Measurements from ENCODE around the gene GALNT10. TPM values are rescaled to one million over a fixed set of nuclear protein-coding genes. Genes with fewer than 3 reads are reported as not detected.
A peak's percentile ranks its signal among the peaks of the same experiment; 100 is the strongest.
"Not testable (repeated sequence)": the region's sequence is repeated elsewhere in the genome, so short reads cannot be mapped to it uniquely, and the experiment has no call there.

GALNT10 gene
- total RNA-seq, 1 donor from 2014 or later: 29.0 TPM

- DNase-seq (ENCODE audit: low spot score) (no peak), ATAC-seq (no peak)
- intact Hi-C loops (cut with DNase I): no loop called here
Observed at GRCh38 chr5:154356958-154357357, 166.4 kb downstream of the GALNT10 start.

- intact Hi-C loops (cut with DNase I): no loop called here
- DNase-seq (ENCODE audit: low spot score): no peak
- no peak for ATAC-seq
Observed at GRCh38 chr5:154358516-154359220, 168.1 kb downstream of the GALNT10 start.

DNA sequence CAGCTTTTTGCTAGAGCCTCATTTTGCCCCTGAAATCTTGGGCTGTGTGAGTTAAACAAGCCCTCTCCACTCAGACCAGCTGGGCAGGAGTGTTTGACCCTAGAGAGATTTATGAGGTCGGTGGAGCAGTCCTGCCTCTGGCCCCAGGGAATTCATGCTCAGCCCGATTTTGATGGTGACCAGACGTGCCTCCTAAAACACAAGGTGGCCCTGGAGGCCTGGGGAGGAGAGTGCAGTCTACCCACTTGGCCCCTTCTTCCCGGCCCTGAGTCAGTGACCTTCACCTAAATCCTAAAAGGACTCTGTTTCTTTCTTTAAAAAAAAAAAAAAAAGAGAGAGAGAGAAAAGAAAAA, 168.7 kb downstream of the GALNT10 start:
- ATAC-seq (peak; percentile 8), DNase-seq (ENCODE audit: low spot score) (no peak)
- intact Hi-C loops (cut with DNase I): no loop called here

- DNase-seq (ENCODE audit: low spot score); intact Hi-C loops (cut with DNase I); ATAC-seq: not testable (repeated sequence)
Observed at GRCh38 chr5:154360241-154360640, 169.7 kb downstream of the GALNT10 start.

GRCh38 chr5:154363411-154363810, 172.9 kb downstream of the GALNT10 start:
- DNase-seq (ENCODE audit: low spot score) (no peak), ATAC-seq (no peak)
- intact Hi-C loops (cut with DNase I): no loop called here

DNA sequence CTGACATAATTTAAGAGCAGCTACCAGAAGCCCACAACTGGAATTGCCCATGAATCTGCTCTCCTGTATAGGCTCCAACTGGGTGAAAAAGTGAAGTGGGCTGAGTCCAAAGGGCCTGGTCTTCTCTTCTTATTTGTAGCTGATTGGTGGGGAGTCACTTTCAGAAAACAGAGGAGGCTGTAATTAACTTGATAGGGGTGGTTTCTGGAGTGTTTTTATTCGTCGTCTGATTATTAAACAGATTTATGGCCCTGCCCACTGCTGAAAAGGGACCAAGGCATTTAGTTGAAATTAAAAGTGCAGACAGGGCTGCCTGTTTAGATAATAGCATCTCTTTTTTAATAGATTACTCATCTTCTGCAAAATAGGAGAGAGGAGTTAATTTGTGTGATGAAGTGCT, 174.2 kb downstream of the GALNT10 start:
- no peak for DNase-seq (ENCODE audit: low spot score)
- ATAC-seq: no peak
- intact Hi-C loops (cut with DNase I): no loop called here

- no peak for ATAC-seq
- intact Hi-C loops (cut with DNase I): no loop called here
- no peak for DNase-seq (ENCODE audit: low spot score)
Observed at GRCh38 chr5:154365823-154366222, 175.3 kb downstream of the GALNT10 start.

DNA sequence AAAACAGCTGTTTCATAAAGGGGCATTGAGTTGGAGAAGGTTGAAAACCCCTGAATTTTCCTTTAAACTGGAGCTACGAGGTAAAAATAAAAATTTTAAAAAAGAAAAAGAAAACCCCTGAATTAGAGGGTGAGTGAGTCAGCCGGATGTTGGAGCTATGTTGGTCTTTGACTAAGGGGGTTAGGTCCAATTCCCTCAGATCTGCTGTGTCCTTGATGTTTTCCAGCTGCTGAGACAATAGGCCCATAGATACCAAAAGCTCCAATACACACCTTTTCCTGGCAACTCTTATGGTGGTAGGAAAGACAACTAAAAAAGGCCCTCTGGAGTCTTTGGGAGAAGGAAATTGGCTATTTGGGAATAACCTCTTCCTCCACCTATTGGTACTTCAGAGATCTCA, 175.8 kb downstream of the GALNT10 start:
- DNase-seq (ENCODE audit: low spot score) (no peak), ATAC-seq (no peak)
- intact Hi-C loops (cut with DNase I): no loop called here

DNA sequence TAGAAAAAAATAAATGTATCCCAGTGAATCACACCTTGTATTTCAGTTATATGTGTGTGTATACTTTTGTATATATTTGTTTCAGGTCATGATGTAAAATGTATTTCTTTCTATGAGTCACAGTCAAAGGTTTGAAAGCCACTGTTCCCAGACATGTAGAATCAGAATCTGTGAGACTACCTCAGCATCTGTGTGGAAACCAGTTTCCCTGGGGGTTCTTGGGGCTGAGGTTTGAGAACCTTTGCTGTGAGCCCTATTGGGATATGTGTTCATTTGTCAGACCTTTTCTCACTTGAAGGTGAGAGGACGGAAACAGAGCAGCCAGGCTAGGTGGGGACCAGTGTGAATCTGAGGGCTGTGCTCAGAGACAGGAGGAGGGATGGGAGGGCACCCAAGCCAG, 176.6 kb downstream of the GALNT10 start:
- intact Hi-C loops (cut with DNase I): no loop called here
- ATAC-seq (no peak), DNase-seq (ENCODE audit: low spot score) (no peak)

GRCh38 chr5:154368041-154368800, 177.7 kb downstream of the GALNT10 start:
- intact Hi-C loops (cut with DNase I): no loop called here
- DNase-seq (ENCODE audit: low spot score) (no peak), ATAC-seq (peak; percentile 89)

DNA sequence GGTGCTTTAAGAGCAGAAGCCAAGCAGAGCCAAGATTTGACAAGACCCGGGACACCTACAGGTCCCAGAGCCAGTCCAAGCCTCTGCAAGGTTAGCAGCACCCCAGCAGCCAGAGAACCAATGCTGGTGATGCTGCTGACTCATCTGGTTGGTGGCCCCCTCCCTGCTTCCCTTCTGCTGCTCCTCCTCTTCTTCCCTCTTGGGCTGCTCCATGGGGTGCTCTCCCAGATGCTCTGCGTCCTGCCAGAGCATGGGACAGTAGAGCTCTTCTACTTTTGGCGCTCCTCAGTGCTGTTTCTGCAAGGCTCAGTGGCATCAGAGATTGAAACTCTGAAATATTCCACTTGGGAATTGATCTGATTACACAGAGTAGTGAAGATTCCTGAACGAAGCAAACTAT, 179.1 kb downstream of the GALNT10 start:
- intact Hi-C loops (cut with DNase I): no loop called here
- DNase-seq (ENCODE audit: low spot score): no peak
- ATAC-seq: no peak

DNA sequence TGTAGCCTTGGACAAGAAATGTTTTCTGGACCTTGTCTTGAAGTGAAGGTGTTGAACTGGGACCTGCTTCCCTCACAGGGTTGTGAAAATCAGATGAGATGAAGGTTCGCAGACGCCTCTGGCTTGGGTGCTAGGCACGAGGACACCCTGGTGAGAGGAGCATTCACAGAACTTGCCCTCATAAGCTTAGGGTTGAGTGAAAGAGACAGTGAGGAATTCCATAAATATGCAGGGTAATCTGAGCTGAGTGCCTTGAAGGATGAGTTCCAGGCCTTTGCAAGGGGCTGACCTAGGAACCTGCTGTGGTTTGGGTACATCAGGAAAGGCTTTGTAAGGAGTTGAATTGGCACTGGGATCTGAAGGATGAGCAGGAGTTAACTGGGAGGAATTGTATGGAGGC, 179.6 kb downstream of the GALNT10 start:
- no peak for ATAC-seq
- DNase-seq (ENCODE audit: low spot score): no peak
- intact Hi-C loops (cut with DNase I): no loop called here

DNA sequence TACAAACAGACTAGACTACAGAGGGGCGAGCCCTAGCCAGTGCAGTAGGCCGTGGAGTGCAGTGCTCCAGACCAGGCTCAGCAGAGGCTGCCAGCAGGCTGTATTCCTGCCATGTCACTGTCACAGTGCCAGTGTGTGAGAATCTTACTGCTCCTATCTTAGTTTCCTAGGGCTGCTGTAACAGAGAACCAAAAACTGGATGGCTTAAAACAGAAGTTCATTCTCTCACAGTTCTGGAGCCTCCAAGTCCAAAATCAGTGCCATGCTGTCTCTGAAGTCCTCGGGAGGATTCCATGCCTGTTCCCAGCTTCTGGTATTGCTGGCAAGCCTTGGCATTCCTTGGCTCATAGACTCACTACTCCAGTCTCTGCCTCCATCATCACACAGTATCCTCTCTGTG, 180.3 kb downstream of the GALNT10 start:
- DNase-seq (ENCODE audit: low spot score): no peak
- intact Hi-C loops (cut with DNase I): no loop called here
- no peak for ATAC-seq

GRCh38 chr5:154371687-154372086, 181.2 kb downstream of the GALNT10 start:
- DNase-seq (ENCODE audit: low spot score): no peak
- intact Hi-C loops (cut with DNase I): no loop called here
- ATAC-seq: peak; percentile 93

GRCh38 chr5:154372661-154373060, 182.1 kb downstream of the GALNT10 start:
- intact Hi-C loops (cut with DNase I): no loop called here
- ATAC-seq: no peak
- no peak for DNase-seq (ENCODE audit: low spot score)

- DNase-seq (ENCODE audit: low spot score) (no peak), ATAC-seq (no peak)
- intact Hi-C loops (cut with DNase I): no loop called here
Observed at GRCh38 chr5:154373326-154373725, 182.8 kb downstream of the GALNT10 start.

DNA sequence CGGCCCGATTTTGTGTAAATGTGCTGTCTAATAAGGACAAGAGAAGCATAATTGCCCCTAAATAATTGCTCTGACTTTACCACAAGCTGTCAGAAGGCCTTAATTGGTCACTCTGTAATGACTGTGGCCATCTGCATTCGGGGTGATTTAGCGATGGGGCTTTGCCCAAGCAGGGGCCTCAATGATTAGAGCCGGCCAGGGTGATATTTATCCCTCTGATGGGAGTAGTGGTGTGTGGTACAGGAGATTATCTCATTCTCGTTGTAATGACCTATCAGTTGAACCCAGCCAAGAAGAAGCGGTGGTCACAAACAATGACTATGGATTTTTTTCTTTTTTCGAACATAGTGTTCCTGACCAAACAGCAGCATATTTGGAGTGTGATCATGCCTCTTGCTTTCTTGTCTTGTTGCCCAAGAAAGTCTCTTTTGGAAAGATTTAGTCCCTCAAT, 183.2 kb downstream of the GALNT10 start:
- no peak for ATAC-seq
- intact Hi-C loops (cut with DNase I): no loop called here

GRCh38 chr5:154374264-154374663, 183.7 kb downstream of the GALNT10 start:
- intact Hi-C loops (cut with DNase I): no loop called here
- ATAC-seq (no peak), DNase-seq (ENCODE audit: low spot score) (no peak)

More for the DNA sequence above, 183.2 kb downstream of the GALNT10 start:
- DNase-seq (ENCODE audit: low spot score): no peak

DNA sequence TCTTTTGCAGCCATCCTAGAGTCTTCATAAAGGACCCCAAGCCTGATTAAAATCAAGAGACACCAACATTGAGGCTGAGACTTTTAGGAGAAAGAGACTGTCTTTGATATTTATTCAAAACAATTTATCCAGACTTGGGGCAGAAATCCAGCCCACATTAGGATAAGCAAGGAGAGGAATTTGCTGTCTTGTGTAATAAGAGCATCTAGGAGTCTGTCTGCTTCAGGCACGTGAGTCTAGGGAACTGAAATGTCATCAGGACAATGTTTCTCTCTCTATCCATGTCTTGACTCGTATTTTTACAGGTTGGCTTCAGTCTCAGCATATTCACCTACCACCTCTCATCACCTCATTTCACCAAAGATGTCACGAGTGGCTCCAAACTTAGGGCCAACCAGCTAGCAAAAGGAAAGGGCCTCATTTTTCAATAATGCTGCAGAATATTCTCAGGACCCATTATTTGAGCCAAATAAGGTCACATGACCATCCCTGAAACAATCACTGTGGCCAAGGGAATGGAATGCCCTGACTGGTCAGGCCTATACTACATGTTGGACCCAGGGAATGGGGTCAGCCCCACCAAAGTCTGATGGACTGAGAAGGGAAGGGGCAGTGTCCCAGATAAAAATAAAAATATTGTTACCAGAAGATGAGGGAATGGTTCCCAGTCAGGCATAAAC, 184.9 kb downstream of the GALNT10 start:
- ATAC-seq (peak; percentile 65), DNase-seq (ENCODE audit: low spot score) (no peak)
- intact Hi-C loops (cut with DNase I): no loop called here

- DNase-seq (ENCODE audit: low spot score): no peak
- intact Hi-C loops (cut with DNase I): no loop called here
Observed at GRCh38 chr5:154376481-154376880, 185.9 kb downstream of the GALNT10 start.

More at GRCh38 chr5:154376481-154376880, 185.9 kb downstream of the GALNT10 start:
- no peak for ATAC-seq
